Upper lobe of right lung (tissue), 1 donor: ENCODE measurements around the gene GINS2. TPM values are rescaled to one million over a fixed set of nuclear protein-coding genes. Genes with fewer than 3 reads are reported as not detected.
A peak's percentile ranks its signal among the peaks of the same experiment; 100 is the strongest.

Experiments used
- ATAC-seq: fragments of 200-7000 bp; cut with Tn5 transposase; one replicate; pipeline ENCODE4 v1.9.1; 2020; ENCODE audit warnings: mild to moderate bottlenecking, moderate library complexity
- DNase-seq: peaks from one replicate; pipeline ENCODE4 v3.0.0-alpha.2; 2020
- H3K27ac ChIP-seq: fragments of 200-600 bp; one replicate; pipeline ENCODE4 v1.8.0; 2022
- H3K27me3 ChIP-seq: fragments of 200-600 bp; one replicate; pipeline ENCODE4 v1.8.0; 2022; ENCODE audit warnings: mild to moderate bottlenecking
- H3K36me3 ChIP-seq: fragments of 200-600 bp; one replicate; pipeline ENCODE4 v1.8.0; 2022
- H3K4me1 ChIP-seq: fragments of 200-600 bp; one replicate; pipeline ENCODE4 v1.8.0; 2022
- H3K4me3 ChIP-seq: fragments of 200-600 bp; one replicate; pipeline ENCODE4 v1.8.0; 2022; ENCODE audit warnings: mild to moderate bottlenecking
- H3K9me3 ChIP-seq: fragments of 200-600 bp; one replicate; pipeline ENCODE4 v1.8.0; 2022
- intact Hi-C: fragments of 100-400 bp; cut with DNase I; formaldehyde crosslinking; loops from one replicate; pipeline ENCODE4 v1.11.0; 2022
- total RNA-seq: library from RNA; stranded (reverse); fragmentation: NEBNext Ultra II Directional; extraction: Animal tissue kit (Norgen Biotek cat#: 25700); gene quantifications from one replicate; pipeline ENCODE4 v1.2.1, GENCODE V29; 2021
- TF ChIP-seq, protein P1 (sequence below): fragments of 200-600 bp; IDR thresholded peaks from one replicate; pipeline ENCODE4 v1.8.0; 2022; ENCODE audit warnings: antibody characterized with exemption
- donor health status: DM: no; HTN: yes; CAD: no; lungs with severe emphysema.

Gene GINS2
- total RNA-seq, 1 donor from 2014 or later: 0.46 TPM

DNA sequence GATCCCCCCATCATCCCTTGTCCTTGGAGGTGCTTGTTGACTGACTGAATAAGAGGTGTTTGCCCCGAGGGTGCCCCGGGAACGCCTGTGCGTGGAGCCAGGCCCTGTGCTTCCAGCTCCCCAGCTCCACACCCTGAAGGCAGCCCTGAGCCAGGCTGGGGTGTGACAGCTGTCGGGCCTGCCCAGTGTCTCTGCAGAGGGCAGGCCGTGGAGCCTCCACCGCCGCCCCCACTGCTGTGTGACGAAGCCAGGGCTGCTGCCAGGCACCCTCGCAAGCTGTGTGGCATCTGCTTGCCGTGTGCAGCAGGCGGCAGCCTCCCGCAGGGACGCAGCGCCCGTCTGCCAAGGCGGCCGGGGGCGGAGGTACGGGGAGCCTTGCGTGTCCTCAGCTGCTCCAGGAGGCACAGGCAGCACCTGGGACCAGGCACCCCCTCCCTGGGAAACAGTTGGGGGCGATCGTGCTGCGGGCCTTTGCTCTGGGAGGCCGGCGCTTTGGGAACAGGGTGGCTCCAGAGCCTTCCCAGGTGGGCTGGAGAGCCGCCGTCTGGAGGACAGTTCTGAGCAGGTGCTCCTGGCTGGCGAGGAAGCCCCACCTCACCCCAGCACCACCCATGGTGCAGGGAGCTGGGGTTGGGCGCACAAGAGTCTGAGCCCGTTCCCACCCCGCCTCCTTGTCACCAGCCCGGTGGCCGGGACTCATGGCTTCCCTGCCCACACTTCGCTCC lies 49.1 kb downstream of the GINS2 start:
- peaks cover 7% of the 10 kb centered on the region for H3K36me3 ChIP-seq
- H3K9me3 ChIP-seq: no peaks in the 10 kb centered on the region
- intact Hi-C loops: loop anchor here (10.0 kb wide), 1 partner anchor 55 kb away; no protein-coding TSS in a partner anchor
- ATAC-seq (peak; percentile 5), DNase-seq (no peak)
- H3K4me1 ChIP-seq: peaks cover 13% of the 10 kb centered on the region
- H3K27me3 ChIP-seq: no peaks in the 10 kb centered on the region
- H3K27ac ChIP-seq: no peak overlapping the region
- no peak overlapping the region for H3K4me3 ChIP-seq
- TF ChIP-seq, protein P1, sequence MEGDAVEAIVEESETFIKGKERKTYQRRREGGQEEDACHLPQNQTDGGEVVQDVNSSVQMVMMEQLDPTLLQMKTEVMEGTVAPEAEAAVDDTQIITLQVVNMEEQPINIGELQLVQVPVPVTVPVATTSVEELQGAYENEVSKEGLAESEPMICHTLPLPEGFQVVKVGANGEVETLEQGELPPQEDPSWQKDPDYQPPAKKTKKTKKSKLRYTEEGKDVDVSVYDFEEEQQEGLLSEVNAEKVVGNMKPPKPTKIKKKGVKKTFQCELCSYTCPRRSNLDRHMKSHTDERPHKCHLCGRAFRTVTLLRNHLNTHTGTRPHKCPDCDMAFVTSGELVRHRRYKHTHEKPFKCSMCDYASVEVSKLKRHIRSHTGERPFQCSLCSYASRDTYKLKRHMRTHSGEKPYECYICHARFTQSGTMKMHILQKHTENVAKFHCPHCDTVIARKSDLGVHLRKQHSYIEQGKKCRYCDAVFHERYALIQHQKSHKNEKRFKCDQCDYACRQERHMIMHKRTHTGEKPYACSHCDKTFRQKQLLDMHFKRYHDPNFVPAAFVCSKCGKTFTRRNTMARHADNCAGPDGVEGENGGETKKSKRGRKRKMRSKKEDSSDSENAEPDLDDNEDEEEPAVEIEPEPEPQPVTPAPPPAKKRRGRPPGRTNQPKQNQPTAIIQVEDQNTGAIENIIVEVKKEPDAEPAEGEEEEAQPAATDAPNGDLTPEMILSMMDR: no peak

DNA sequence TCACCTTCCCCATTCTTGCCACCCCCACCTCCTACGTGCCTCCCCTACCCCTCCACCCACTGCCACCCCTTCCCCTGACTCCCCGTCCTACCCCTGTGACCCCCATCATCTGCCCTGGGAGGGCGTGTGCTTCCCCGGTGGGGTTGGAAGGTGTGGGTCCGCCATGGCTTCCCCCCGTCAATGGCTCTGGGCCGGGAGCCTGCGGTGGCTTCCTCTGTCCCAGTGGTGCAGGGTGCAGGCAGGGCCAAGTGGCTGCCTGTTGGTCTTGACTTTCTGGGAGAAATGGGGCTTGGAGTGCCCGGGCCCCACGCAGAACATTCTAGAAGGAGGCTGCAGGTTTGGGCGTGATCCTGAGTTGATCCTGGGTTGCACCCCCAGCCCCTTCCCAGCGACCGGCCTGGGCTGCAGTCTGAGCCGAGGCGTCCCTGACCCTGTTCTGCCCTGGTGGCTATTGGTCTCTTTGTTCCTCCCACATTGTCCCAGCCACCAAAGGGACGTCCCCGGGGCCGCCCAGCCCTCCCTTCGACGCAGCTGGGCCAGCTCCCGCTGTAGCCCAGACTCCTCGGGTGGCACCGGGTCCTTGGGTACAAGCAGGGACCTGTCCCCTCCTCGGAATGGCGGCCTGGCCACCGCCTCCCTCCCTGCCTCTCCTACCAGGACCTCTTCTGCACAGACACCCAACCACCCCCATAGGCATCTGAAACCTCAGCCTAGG lies 49.9 kb downstream of the GINS2 start:
- Histone ChIP-seq H3K27me3 (no peaks in the 10 kb centered on the region), H3K4me3 (no peak overlapping the region), H3K4me1 (peaks cover 13% of the 10 kb centered on the region), H3K36me3 (peaks cover 15% of the 10 kb centered on the region), H3K9me3 (no peaks in the 10 kb centered on the region), H3K27ac (no peak overlapping the region)
- ATAC-seq: no peak
- intact Hi-C loops: loop anchor here (10.0 kb wide), 1 partner anchor 56 kb away; no protein-coding TSS in a partner anchor
- DNase-seq: no peak
- TF ChIP-seq, protein P1: no peak

DNA sequence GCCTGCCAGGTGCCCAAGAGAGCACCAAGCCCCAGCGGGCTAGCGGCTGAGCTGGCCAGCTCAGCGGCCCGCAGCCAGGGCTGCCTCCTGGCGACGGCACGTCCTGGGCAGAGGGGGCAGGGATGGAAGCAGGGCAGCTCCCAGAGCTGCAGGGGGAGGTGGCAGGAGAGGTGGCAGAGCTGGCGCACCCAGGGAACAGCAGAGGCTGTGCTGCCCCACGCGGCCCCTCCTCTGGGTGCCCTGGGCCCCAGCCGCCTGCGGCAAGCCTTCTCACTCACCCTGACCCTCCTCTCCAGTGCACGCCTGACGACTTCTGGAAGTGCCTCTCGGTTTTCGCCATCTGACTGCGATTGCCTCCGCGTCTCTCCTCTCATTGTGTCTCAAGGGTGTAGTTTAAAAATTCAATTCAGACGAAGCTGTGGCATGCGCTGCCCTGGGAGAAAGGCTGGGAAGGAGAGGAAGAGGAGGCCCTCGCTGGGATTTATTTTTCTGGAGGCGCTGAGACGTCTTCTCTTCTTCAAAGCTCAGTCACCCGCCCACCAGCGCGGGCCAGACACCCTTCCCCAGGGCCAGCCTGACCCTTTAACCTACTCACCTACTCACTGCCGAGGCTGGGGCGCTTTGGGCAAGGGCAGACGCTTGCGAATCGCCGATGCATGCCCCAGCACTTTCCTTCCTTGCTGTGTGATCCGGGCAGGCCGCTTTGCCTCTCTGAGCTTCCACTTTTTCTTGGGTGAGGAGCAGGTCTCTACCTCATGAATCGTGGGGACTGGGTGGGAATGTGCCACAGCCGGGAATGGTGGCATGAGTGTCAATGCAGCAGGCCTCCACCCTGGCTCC lies 50.7 kb downstream of the GINS2 start:
- Histone ChIP-seq H3K27me3 (no peaks in the 10 kb centered on the region), H3K27ac (no peak overlapping the region), H3K36me3 (peaks cover 15% of the 10 kb centered on the region), H3K9me3 (no peaks in the 10 kb centered on the region), H3K4me3 (no peak overlapping the region), H3K4me1 (peaks cover 13% of the 10 kb centered on the region)
- ATAC-seq (peak; percentile 86), DNase-seq (peak; percentile 90)
- intact Hi-C loops: loop anchor here (10.0 kb wide), 1 partner anchor 57 kb away; no protein-coding TSS in a partner anchor
- TF ChIP-seq, protein P1: no peak

DNA sequence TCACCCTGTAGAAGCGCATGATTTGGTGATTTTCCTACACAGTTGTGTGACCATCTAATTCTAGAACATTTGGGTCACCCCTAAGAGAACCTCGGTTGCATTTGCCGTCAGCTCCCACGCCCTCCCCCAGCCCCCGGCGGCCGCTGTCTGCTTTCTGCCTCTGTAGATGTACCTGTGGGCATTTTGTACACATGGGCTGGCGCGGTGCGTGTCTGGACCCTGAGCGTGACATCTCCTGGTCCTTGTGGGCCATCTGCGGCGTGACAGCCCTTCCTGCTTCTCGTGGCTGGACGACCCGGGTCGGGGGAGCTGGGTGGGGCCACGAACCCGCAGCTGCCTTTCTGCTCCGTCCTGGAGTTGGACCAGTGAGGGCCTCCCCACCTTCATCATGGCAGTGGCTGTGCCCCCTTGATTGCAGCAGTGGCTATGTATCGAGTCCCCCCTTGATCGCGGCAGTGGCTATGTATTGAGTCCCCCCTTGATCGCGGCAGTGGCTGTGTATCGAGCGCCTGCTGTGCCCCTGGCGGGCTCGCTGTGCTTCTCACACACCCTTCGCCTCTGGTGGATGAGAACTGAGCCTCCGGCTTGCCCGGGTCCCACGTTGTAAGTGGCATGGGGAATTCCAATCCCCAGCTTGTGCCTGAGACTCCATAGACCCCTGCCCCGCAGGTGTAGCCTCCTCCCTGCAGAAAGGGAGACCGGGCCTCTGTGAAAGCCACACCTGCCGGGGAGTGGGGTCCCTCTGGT lies 51.5 kb downstream of the GINS2 start:
- no peak for ATAC-seq
- peaks cover 13% of the 10 kb centered on the region for H3K4me1 ChIP-seq
- H3K27ac ChIP-seq: no peak overlapping the region
- TF ChIP-seq, protein P1: no peak
- intact Hi-C loops: loop anchor here (10.0 kb wide), 1 partner anchor 58 kb away; no protein-coding TSS in a partner anchor
- no peaks in the 10 kb centered on the region for H3K27me3 ChIP-seq
- H3K36me3 ChIP-seq: peaks cover 15% of the 10 kb centered on the region
- no peak overlapping the region for H3K4me3 ChIP-seq
- no peak for DNase-seq
- no peaks in the 10 kb centered on the region for H3K9me3 ChIP-seq
